ENCODE data around the gene MTOR.
"Not testable (repeated sequence)": the region's sequence is repeated elsewhere in the genome, so short reads cannot be mapped to it uniquely, and the experiment has no call there.

The MTOR gene

DNA sequence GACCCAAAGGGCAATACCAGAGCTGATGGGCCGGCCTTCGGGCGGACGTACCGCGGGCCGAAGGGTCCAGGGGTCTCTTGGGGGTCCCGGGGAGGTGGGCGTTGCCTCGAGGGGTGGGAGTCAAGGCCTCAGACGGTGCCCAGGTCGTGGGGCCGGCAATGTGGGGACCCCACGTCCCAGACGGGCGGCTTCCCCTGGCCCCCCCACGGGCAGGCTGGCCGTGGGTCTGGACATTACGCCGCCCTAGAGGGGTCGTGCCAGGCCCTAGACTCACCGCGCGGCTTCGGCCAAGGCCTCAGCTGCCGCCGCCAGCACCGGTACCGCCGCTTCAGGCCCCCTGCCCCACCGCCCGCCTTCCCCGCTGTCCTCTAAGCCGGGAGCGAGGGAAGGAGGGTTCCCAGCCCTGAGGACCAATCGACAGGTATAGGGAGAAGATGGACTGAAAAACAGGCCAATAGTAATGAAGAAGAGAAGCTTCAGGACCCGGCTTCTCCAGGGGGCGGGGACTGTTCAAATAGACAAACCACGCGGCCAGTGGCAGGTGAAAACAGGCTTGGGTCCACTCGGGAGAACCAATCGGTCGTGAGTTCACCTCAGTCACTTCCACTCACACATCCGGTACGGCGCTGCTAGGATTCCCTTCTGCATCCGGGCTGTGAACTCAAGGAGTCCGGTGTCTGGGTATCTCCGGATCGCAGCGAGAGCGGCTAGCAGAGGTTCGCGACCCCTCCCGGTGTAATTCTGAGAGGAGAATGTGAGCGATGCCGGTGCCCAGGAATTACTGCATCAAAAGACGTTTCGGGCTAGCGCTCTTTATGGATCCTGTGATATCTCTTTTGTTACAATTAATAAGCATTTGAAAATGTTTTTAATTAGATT lies at the start of gene MTOR:
Gene MTOR, minus strand, starts transcription at position 381 of the 879 bp plus-strand sequence. CDS start 3,142 bp downstream, outside the sequence.
- peak within 1 kb of the TSS; percentile 91 for H3K9ac ChIP-seq (ENCODE audit: low read length in 2 of 2)
- H3K4me3 ChIP-seq (ENCODE audit: low read length in 2 of 2): peak within 1 kb of the TSS; percentile 82 to 94
- peaks cover 15 to 16% of the 10 kb centered on the region in 2 donors for H3K36me3 ChIP-seq (ENCODE audit: control insufficient read depth in 2 of 2, insufficient read depth in 2 of 2, low read length in 2 of 2)
- H3K9me3 ChIP-seq (ENCODE audit: control insufficient read depth in 2 of 2, low read length in 2 of 2): no peaks in the 10 kb centered on the region
- peaks cover 8% of the 10 kb centered on the region for H3K4me1 ChIP-seq (ENCODE audit: control insufficient read depth, insufficient read depth, low read length)
- peak within 1 kb of the TSS; percentile 77 for H3K27ac ChIP-seq (ENCODE audit: low read length)
- H3K27me3 ChIP-seq (ENCODE audit: control insufficient read depth in 1 of 2, insufficient read depth in 2 of 2, low read length in 2 of 2): no peaks in the 10 kb centered on the region

DNA sequence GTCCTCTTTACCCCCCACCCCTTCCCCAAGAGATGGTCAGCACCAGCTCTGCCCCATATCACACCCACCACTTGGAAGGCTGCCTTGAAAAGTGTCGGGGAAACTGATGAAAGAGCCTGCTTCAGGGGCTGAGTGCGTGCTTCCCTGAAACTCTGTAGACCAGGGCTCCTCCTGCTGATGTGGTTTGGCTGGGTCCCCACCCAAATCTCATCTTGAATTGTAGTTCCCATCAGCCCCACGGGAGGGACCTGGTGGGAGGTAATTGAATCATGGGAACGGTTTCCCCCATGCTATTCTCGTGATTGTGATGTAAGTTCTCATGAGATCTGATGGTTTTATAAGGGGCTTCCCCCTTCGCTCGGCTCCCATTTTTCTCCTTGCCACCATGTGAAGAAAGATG lies 47.0 kb upstream of the MTOR start:
- H3K4me1 ChIP-seq (ENCODE audit: control insufficient read depth, insufficient read depth, low read length): no peaks in the 10 kb centered on the region
- no peaks in the 10 kb centered on the region for H3K27me3 ChIP-seq (ENCODE audit: control insufficient read depth in 1 of 2, insufficient read depth in 2 of 2, low read length in 2 of 2)
- no peaks in the 10 kb centered on the region for H3K36me3 ChIP-seq (ENCODE audit: control insufficient read depth in 2 of 2, insufficient read depth in 2 of 2, low read length in 2 of 2)
- H3K27ac ChIP-seq (ENCODE audit: low read length): no peak overlapping the region
- no peaks in the 10 kb centered on the region for H3K9me3 ChIP-seq (ENCODE audit: control insufficient read depth in 2 of 2, low read length in 2 of 2)
- no peak overlapping the region for H3K4me3 ChIP-seq (ENCODE audit: low read length in 2 of 2)
- H3K9ac ChIP-seq (ENCODE audit: low read length in 2 of 2): no peak overlapping the region

GRCh38 chr1:11308699-11309224 lies 46.4 kb upstream of the MTOR start:
- H3K4me3 ChIP-seq (ENCODE audit: low read length in 2 of 2): no peak overlapping the region
- H3K4me1 ChIP-seq (ENCODE audit: control insufficient read depth, insufficient read depth, low read length): no peaks in the 10 kb centered on the region
- H3K27ac ChIP-seq (ENCODE audit: low read length): no peak overlapping the region
- no peak overlapping the region for H3K9ac ChIP-seq (ENCODE audit: low read length in 2 of 2)
- no peaks in the 10 kb centered on the region for H3K9me3 ChIP-seq (ENCODE audit: control insufficient read depth in 2 of 2, low read length in 2 of 2)
- no peaks in the 10 kb centered on the region for H3K36me3 ChIP-seq (ENCODE audit: control insufficient read depth in 2 of 2, insufficient read depth in 2 of 2, low read length in 2 of 2)
- no peaks in the 10 kb centered on the region for H3K27me3 ChIP-seq (ENCODE audit: control insufficient read depth in 1 of 2, insufficient read depth in 2 of 2, low read length in 2 of 2)

DNA sequence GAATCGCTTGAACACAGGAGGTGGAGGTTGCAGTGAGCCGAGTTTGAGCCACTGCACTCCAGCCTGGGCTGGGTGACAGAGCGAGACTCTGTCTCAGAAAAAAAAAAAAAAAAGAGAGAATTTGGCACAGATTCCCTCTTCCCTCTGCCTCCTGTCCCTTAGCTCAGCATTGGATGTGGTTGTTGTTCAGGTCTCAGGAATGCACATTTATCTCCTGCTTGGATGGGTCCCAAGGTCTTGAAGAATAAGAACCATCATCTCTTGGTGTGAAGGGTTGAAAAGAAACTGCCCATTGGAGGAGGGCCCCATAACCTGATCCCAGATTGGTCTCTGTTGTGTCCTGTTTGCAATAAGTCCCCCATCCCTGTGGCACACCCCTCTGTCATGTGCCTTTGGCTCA lies 45.5 kb upstream of the MTOR start:
- Histone ChIP-seq H3K4me1 (ENCODE audit: control insufficient read depth, insufficient read depth, low read length) (no peaks in the 10 kb centered on the region), H3K4me3 (ENCODE audit: low read length in 2 of 2) (no peak overlapping the region), H3K27me3 (ENCODE audit: control insufficient read depth in 1 of 2, insufficient read depth in 2 of 2, low read length in 2 of 2) (no peaks in the 10 kb centered on the region), H3K9me3 (ENCODE audit: control insufficient read depth in 2 of 2, low read length in 2 of 2) (no peaks in the 10 kb centered on the region), H3K9ac (ENCODE audit: low read length in 2 of 2) (no peak overlapping the region), H3K36me3 (ENCODE audit: control insufficient read depth in 2 of 2, insufficient read depth in 2 of 2, low read length in 2 of 2) (no peaks in the 10 kb centered on the region), H3K27ac (ENCODE audit: low read length) (no peak overlapping the region)

GRCh38 chr1:11305516-11305915 lies 43.2 kb upstream of the MTOR start:
- H3K27me3 ChIP-seq (ENCODE audit: control insufficient read depth in 1 of 2, insufficient read depth in 2 of 2, low read length in 2 of 2); H3K4me1 ChIP-seq (ENCODE audit: control insufficient read depth, insufficient read depth, low read length); H3K9ac ChIP-seq (ENCODE audit: low read length in 2 of 2); H3K27ac ChIP-seq (ENCODE audit: low read length); H3K36me3 ChIP-seq (ENCODE audit: control insufficient read depth in 2 of 2, insufficient read depth in 2 of 2, low read length in 2 of 2); H3K4me3 ChIP-seq (ENCODE audit: low read length in 2 of 2); H3K9me3 ChIP-seq (ENCODE audit: control insufficient read depth in 2 of 2, low read length in 2 of 2): not testable (repeated sequence)

GRCh38 chr1:11302366-11302765 lies 40.0 kb upstream of the MTOR start:
- no peak overlapping the region for H3K9ac ChIP-seq (ENCODE audit: low read length in 2 of 2)
- no peaks in the 10 kb centered on the region for H3K4me1 ChIP-seq (ENCODE audit: control insufficient read depth, insufficient read depth, low read length)
- H3K4me3 ChIP-seq (ENCODE audit: low read length in 2 of 2): no peak overlapping the region
- no peaks in the 10 kb centered on the region for H3K36me3 ChIP-seq (ENCODE audit: control insufficient read depth in 2 of 2, insufficient read depth in 2 of 2, low read length in 2 of 2)
- H3K27me3 ChIP-seq (ENCODE audit: control insufficient read depth in 1 of 2, insufficient read depth in 2 of 2, low read length in 2 of 2): no peaks in the 10 kb centered on the region
- H3K9me3 ChIP-seq (ENCODE audit: control insufficient read depth in 2 of 2, low read length in 2 of 2): no peaks in the 10 kb centered on the region
- H3K27ac ChIP-seq (ENCODE audit: low read length): no peak overlapping the region

- Histone ChIP-seq H3K4me1 (ENCODE audit: control insufficient read depth, insufficient read depth, low read length) (no peaks in the 10 kb centered on the region), H3K9ac (ENCODE audit: low read length in 2 of 2) (no peak overlapping the region), H3K27me3 (ENCODE audit: control insufficient read depth in 1 of 2, insufficient read depth in 2 of 2, low read length in 2 of 2) (no peaks in the 10 kb centered on the region), H3K9me3 (ENCODE audit: control insufficient read depth in 2 of 2, low read length in 2 of 2) (no peaks in the 10 kb centered on the region), H3K36me3 (ENCODE audit: control insufficient read depth in 2 of 2, insufficient read depth in 2 of 2, low read length in 2 of 2) (no peaks in the 10 kb centered on the region), H3K27ac (ENCODE audit: low read length) (no peak overlapping the region), H3K4me3 (ENCODE audit: low read length in 2 of 2) (no peak overlapping the region)
Observed at GRCh38 chr1:11301601-11302000, 39.2 kb upstream of the MTOR start.

GRCh38 chr1:11299225-11299574 lies 36.8 kb upstream of the MTOR start:
- no peaks in the 10 kb centered on the region for H3K9me3 ChIP-seq (ENCODE audit: control insufficient read depth in 2 of 2, low read length in 2 of 2)
- H3K27ac ChIP-seq (ENCODE audit: low read length): no peak overlapping the region
- H3K4me1 ChIP-seq (ENCODE audit: control insufficient read depth, insufficient read depth, low read length): no peaks in the 10 kb centered on the region
- H3K4me3 ChIP-seq (ENCODE audit: low read length in 2 of 2): no peak overlapping the region
- no peaks in the 10 kb centered on the region for H3K27me3 ChIP-seq (ENCODE audit: control insufficient read depth in 1 of 2, insufficient read depth in 2 of 2, low read length in 2 of 2)
- H3K36me3 ChIP-seq (ENCODE audit: control insufficient read depth in 2 of 2, insufficient read depth in 2 of 2, low read length in 2 of 2): peaks cover 14% of the 10 kb centered on the region in 2 donors
- no peak overlapping the region for H3K9ac ChIP-seq (ENCODE audit: low read length in 2 of 2)

GRCh38 chr1:11298390-11299224 lies 36.3 kb upstream of the MTOR start:
- no peaks in the 10 kb centered on the region for H3K27me3 ChIP-seq (ENCODE audit: control insufficient read depth in 1 of 2, insufficient read depth in 2 of 2, low read length in 2 of 2)
- no peak overlapping the region for H3K4me3 ChIP-seq (ENCODE audit: low read length in 2 of 2)
- H3K9me3 ChIP-seq (ENCODE audit: control insufficient read depth in 2 of 2, low read length in 2 of 2): no peaks in the 10 kb centered on the region
- no peak overlapping the region for H3K27ac ChIP-seq (ENCODE audit: low read length)
- no peaks in the 10 kb centered on the region for H3K4me1 ChIP-seq (ENCODE audit: control insufficient read depth, insufficient read depth, low read length)
- H3K36me3 ChIP-seq (ENCODE audit: control insufficient read depth in 2 of 2, insufficient read depth in 2 of 2, low read length in 2 of 2): peaks cover 14% of the 10 kb centered on the region in 2 donors
- H3K9ac ChIP-seq (ENCODE audit: low read length in 2 of 2): no peak overlapping the region

DNA sequence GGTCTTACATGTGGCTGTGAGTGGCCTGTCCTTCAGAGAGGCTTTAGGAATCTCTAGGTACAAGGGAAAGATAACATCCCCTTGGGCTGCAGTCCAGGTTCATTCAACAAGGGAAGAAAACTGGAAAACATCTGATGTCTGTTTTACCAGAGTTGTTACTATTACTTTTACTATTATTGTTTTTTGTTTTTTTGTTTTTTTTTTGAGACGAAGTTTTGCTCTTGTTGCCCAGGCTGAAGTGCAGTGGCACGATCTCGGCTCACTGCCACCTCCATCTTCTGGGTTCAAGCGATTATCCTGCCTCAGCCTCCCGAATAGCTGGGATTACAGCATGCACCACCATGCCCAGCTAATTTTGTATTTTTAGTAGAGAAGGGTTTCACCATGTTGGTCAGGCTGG lies 35.4 kb upstream of the MTOR start:
- not testable (repeated sequence) for H3K4me3 ChIP-seq (ENCODE audit: low read length in 2 of 2); H3K27ac ChIP-seq (ENCODE audit: low read length); H3K4me1 ChIP-seq (ENCODE audit: control insufficient read depth, insufficient read depth, low read length); H3K27me3 ChIP-seq (ENCODE audit: control insufficient read depth in 1 of 2, insufficient read depth in 2 of 2, low read length in 2 of 2); H3K9me3 ChIP-seq (ENCODE audit: control insufficient read depth in 2 of 2, low read length in 2 of 2); H3K9ac ChIP-seq (ENCODE audit: low read length in 2 of 2)
- H3K36me3 ChIP-seq (ENCODE audit: control insufficient read depth in 2 of 2, insufficient read depth in 2 of 2, low read length in 2 of 2): peaks cover 14% of the 10 kb centered on the region in 2 donors

Measured in stomach smooth muscle (tissue), 2 donors.